MM.1S (cell line): ENCODE results near the gene RASGRP1.

Experiments used
- DNase-seq: peaks from one replicate; pipeline ENCODE4 v3.0.0-alpha.2; 2015
- H2AFZ ChIP-seq: fragments of 300-600 bp; sonication (generic); 2 replicates; pipeline ENCODE4 v1.6.0; 2016; ENCODE audit warnings: antibody characterized with exemption, low read length
- H3F3A ChIP-seq: fragments of 300-600 bp; sonication (generic); 2 replicates; pipeline ENCODE4 v1.6.1; 2016; ENCODE audit warnings: mild to moderate bottlenecking, antibody characterized with exemption, low read length, moderate library complexity, mixed read lengths; ENCODE audit not compliant: insufficient read depth
- H3K27ac ChIP-seq: fragments of 300-600 bp; sonication (generic); 2 replicates; pipeline ENCODE4 v1.5.1; 2016; ENCODE audit warnings: mild to moderate bottlenecking, low read length
- H3K27me3 ChIP-seq: fragments of 300-600 bp; sonication (generic); replicated peaks from 2 replicates; pipeline ENCODE4 v1.6.0; 2016; ENCODE audit warnings: low read length; ENCODE audit not compliant: insufficient read depth
- H3K36me3 ChIP-seq: fragments of 300-600 bp; sonication (generic); replicated peaks from 2 replicates; pipeline ENCODE4 v1.6.1; 2016; ENCODE audit warnings: mild to moderate bottlenecking, low read length, mixed read lengths; ENCODE audit not compliant: insufficient read depth
- H3K4me1 ChIP-seq: fragments of 300-600 bp; sonication (generic); 2 replicates; pipeline ENCODE4 v1.6.1; 2016; ENCODE audit warnings: low read length, mixed read lengths
- H3K4me2 ChIP-seq: fragments of 300-600 bp; sonication (generic); 2 replicates; pipeline ENCODE4 v1.6.0; 2016; ENCODE audit warnings: low read depth, low read length
- H3K4me3 ChIP-seq: fragments of 300-600 bp; sonication (generic); 2 replicates; pipeline ENCODE4 v1.5.1; 2016; ENCODE audit warnings: low read length, mixed read lengths
- H3K79me2 ChIP-seq: fragments of 300-600 bp; sonication (generic); 2 replicates; pipeline ENCODE4 v1.6.1; 2016; ENCODE audit warnings: mixed run types, low read length, mixed read lengths
- H3K9ac ChIP-seq: fragments of 300-600 bp; sonication (generic); 2 replicates; pipeline ENCODE4 v1.6.1; 2016; ENCODE audit warnings: low read length, mixed read lengths
- H3K9me2 ChIP-seq: fragments of 300-600 bp; sonication (generic); replicated peaks from 2 replicates; pipeline ENCODE4 v1.6.1; 2016; ENCODE audit warnings: mild to moderate bottlenecking, low read length, mixed read lengths; ENCODE audit not compliant: insufficient read depth
- H3K9me3 ChIP-seq: fragments of 300-600 bp; sonication (generic); replicated peaks from 2 replicates; pipeline ENCODE4 v1.6.1; 2016; ENCODE audit warnings: mild to moderate bottlenecking, low read length, mixed read lengths; ENCODE audit not compliant: insufficient read depth
- H4K20me1 ChIP-seq: fragments of 300-600 bp; sonication (generic); 2 replicates; pipeline ENCODE4 v1.6.1; 2016; ENCODE audit warnings: mild to moderate bottlenecking, low read length, moderate library complexity, mixed read lengths; ENCODE audit not compliant: insufficient read depth
- EZH2 ChIP-seq: fragments of 300-600 bp; sonication (generic); optimal IDR thresholded peaks from 2 replicates; pipeline ENCODE3; 2017; ENCODE audit warnings: low read depth, mild to moderate bottlenecking, antibody characterized with exemption, low read length, mixed read lengths
- EZH2phosphoT487 ChIP-seq: fragments of 300-600 bp; sonication (generic); IDR thresholded peaks from 2 replicates; pipeline ENCODE4 v1.6.1; 2018; ENCODE audit warnings: antibody characterized with exemption, low read length
- TF ChIP-seq, protein P1 (sequence below): fragments of 300-600 bp; sonication (generic); IDR thresholded peaks from 2 replicates; pipeline ENCODE4 v1.5.1; 2016; ENCODE audit warnings: antibody characterized with exemption, low read length, mixed read lengths

Gene RASGRP1

DNA sequence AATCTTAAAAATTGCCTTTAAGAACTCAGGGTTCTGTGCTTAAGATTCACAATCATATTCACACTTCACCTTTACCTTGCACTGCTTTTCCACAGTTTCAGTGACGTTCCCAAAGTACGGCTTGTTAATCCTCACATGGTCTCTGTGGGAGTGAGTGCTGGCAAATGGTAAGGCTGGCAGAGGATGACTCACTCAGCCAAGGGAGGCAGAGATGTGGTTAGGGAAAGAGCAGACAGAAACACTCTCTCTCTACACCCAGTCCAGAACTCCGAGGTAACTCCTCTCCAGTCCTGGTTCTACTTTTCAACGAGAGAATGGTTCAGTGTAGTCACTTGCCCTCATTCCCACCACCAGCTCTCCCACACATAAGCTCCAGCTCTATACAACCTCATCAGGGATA lies 33.1 kb downstream of the RASGRP1 start:
- Histone ChIP-seq H3K79me2 (no peaks in the 10 kb centered on the region), H4K20me1 (no peaks in the 10 kb centered on the region), H3K36me3 (no peaks in the 10 kb centered on the region), H3K9me3 (no peaks in the 10 kb centered on the region), H3K9ac (no peak overlapping the region), H3K27me3 (no peaks in the 10 kb centered on the region), H3K27ac (no peak overlapping the region), H3K4me3 (no peak overlapping the region), H2AFZ (no peak overlapping the region), H3F3A (no peaks in the 10 kb centered on the region), H3K9me2 (no peaks in the 10 kb centered on the region), H3K4me1 (no peaks in the 10 kb centered on the region), H3K4me2 (no peak overlapping the region)
- TF ChIP-seq EZH2, result no peak
- TF ChIP-seq EZH2phosphoT487, result no peak
- TF ChIP-seq, protein P1, sequence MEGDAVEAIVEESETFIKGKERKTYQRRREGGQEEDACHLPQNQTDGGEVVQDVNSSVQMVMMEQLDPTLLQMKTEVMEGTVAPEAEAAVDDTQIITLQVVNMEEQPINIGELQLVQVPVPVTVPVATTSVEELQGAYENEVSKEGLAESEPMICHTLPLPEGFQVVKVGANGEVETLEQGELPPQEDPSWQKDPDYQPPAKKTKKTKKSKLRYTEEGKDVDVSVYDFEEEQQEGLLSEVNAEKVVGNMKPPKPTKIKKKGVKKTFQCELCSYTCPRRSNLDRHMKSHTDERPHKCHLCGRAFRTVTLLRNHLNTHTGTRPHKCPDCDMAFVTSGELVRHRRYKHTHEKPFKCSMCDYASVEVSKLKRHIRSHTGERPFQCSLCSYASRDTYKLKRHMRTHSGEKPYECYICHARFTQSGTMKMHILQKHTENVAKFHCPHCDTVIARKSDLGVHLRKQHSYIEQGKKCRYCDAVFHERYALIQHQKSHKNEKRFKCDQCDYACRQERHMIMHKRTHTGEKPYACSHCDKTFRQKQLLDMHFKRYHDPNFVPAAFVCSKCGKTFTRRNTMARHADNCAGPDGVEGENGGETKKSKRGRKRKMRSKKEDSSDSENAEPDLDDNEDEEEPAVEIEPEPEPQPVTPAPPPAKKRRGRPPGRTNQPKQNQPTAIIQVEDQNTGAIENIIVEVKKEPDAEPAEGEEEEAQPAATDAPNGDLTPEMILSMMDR, result no peak
- no peak for DNase-seq

DNA sequence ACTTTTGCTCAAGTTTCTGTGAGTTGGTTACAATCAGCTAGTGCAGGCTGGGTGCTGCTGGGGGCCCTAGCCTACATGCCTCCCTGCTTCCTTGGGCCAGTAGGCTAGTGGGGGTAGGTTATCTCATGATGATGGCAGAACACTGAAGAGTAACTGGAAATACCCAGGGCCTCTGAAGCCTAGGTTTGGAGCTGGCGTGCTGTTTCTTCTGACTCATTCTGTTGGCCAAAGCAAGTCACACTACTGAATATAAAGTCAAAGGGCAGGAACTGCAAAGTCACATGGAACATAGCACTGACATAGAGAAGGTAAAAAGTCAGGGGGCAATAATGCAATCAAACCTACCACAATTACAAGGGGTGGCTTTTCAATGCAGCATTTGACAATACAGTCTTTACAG lies 34.5 kb downstream of the RASGRP1 start:
- H3K4me1 ChIP-seq, result no peaks in the 10 kb centered on the region
- no peaks in the 10 kb centered on the region for H3K9me2 ChIP-seq
- TF ChIP-seq EZH2phosphoT487, result no peak
- TF ChIP-seq, protein P1, result no peak
- TF ChIP-seq EZH2, result no peak
- no peaks in the 10 kb centered on the region for H3K79me2 ChIP-seq
- no peaks in the 10 kb centered on the region for H3K36me3 ChIP-seq
- H3K9ac ChIP-seq, result no peak overlapping the region
- no peak overlapping the region for H3K4me2 ChIP-seq
- H3K27ac ChIP-seq, result no peak overlapping the region
- no peaks in the 10 kb centered on the region for H3K9me3 ChIP-seq
- no peaks in the 10 kb centered on the region for H3F3A ChIP-seq
- H4K20me1 ChIP-seq, result no peaks in the 10 kb centered on the region
- H3K27me3 ChIP-seq, result no peaks in the 10 kb centered on the region
- no peak overlapping the region for H3K4me3 ChIP-seq
- no peak overlapping the region for H2AFZ ChIP-seq
- no peak for DNase-seq

DNA sequence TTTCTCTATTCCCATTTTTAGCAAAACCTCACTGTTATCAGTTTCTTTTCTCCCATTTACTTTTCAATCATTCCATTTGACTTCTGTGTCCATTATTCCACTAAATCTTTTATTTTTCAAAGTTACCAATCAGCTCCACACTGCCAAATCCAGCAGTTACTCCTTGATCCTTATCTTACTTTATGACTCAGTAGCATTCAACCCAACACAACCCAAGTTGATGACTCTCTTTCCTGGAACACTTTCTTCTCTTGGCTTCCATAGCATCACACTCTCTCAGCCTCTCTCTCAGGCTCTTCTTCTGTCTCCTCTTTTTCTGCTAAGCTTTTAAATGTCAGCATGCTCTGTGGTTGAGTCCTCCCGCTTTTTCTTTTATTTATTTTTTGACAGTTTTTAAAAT lies 36.3 kb downstream of the RASGRP1 start:
- Histone ChIP-seq H3K9me2 (no peaks in the 10 kb centered on the region), H3K4me1 (no peaks in the 10 kb centered on the region), H3K27me3 (no peaks in the 10 kb centered on the region), H3K9me3 (no peaks in the 10 kb centered on the region), H3K9ac (no peak overlapping the region), H3K4me2 (no peak overlapping the region), H3K79me2 (no peaks in the 10 kb centered on the region), H3F3A (no peaks in the 10 kb centered on the region), H3K4me3 (no peak overlapping the region), H4K20me1 (no peaks in the 10 kb centered on the region), H3K27ac (no peak overlapping the region), H3K36me3 (no peaks in the 10 kb centered on the region), H2AFZ (no peak overlapping the region)
- no peak for TF ChIP-seq EZH2phosphoT487
- no peak for TF ChIP-seq EZH2
- TF ChIP-seq, protein P1, result no peak
- DNase-seq, result no peak
